ENCODE measurements around the gene PROCR. TPM values are rescaled to one million over a fixed set of nuclear protein-coding genes. Genes with fewer than 3 reads are reported as not detected.
"Not testable (repeated sequence)": the region's sequence is repeated elsewhere in the genome, so short reads cannot be mapped to it uniquely, and the experiment has no call there.

Gene PROCR
- 8.1 TPM for total RNA-seq

- ATAC-seq: peak; percentile 96
Observed at GRCh38 chr20:35171753-35172433, at the start of gene PROCR. Gene PROCR (plus strand): TSS chr20:35172072. CDS start chr20:35172155, 83 bp downstream.

GRCh38 chr20:35122756-35123405 is 49.0 kb upstream of the PROCR start:
- ATAC-seq: no peak

- no peak for ATAC-seq
Observed at GRCh38 chr20:35125753-35126152, 46.1 kb upstream of the PROCR start.

- ATAC-seq: peak; percentile 84
Observed at GRCh38 chr20:35129647-35130069, 42.2 kb upstream of the PROCR start.

- no peak for ATAC-seq
Observed at GRCh38 chr20:35131934-35132333, 39.9 kb upstream of the PROCR start.

- no peak for ATAC-seq
Observed at GRCh38 chr20:35133031-35133430, 38.8 kb upstream of the PROCR start.

- ATAC-seq: no peak
Observed at GRCh38 chr20:35133735-35134134, 38.1 kb upstream of the PROCR start.

- ATAC-seq: no peak
Observed at GRCh38 chr20:35134472-35134871, 37.4 kb upstream of the PROCR start.

GRCh38 chr20:35134880-35135279 is 37.0 kb upstream of the PROCR start:
- ATAC-seq: no peak

- ATAC-seq: peak; percentile 16
Observed at GRCh38 chr20:35135867-35136586, 35.8 kb upstream of the PROCR start.

GRCh38 chr20:35144694-35145093 is 27.2 kb upstream of the PROCR start:
- no peak for ATAC-seq

GRCh38 chr20:35145141-35145564 is 26.7 kb upstream of the PROCR start:
- ATAC-seq: peak; percentile 46

GRCh38 chr20:35146299-35146919 is 25.5 kb upstream of the PROCR start:
- peak; percentile 24 for ATAC-seq

GRCh38 chr20:35146920-35147574 is 24.8 kb upstream of the PROCR start, which contains the start of gene EDEM2:
Gene EDEM2 (minus strand): TSS chr20:35147336. CDS start chr20:35147258, 78 bp downstream.
- peak; percentile 90 for ATAC-seq

- peak; percentile 7 for ATAC-seq
Observed at GRCh38 chr20:35147575-35148071, 24.2 kb upstream of the PROCR start.

- ATAC-seq: no peak
Observed at GRCh38 chr20:35150846-35151579, 20.9 kb upstream of the PROCR start.

GRCh38 chr20:35151736-35152135 is 20.1 kb upstream of the PROCR start:
- no peak for ATAC-seq

- ATAC-seq: no peak
Observed at GRCh38 chr20:35155936-35156335, 15.9 kb upstream of the PROCR start.

GRCh38 chr20:35156978-35157377 is 14.9 kb upstream of the PROCR start:
- ATAC-seq: no peak

- ATAC-seq: not testable (repeated sequence)
Observed at GRCh38 chr20:35160341-35160740, 11.5 kb upstream of the PROCR start.

- not testable (repeated sequence) for ATAC-seq
Observed at GRCh38 chr20:35164531-35164930, 7.3 kb upstream of the PROCR start.
